LNCAP (cell line): ENCODE measurements around the gene POFUT2.

Experiments used
- CTCF ChIP-seq: fragments of 450-650 bp; IDR thresholded peaks from 2 replicates; pipeline ENCODE4 v1.5.1; 2017; ENCODE audit warnings: mild to moderate bottlenecking

POFUT2 gene

GRCh38 chr21:45318146-45318555 is 30.5 kb upstream of the POFUT2 start:
- TF ChIP-seq CTCF = no peak

GRCh38 chr21:45317398-45318145 is 29.9 kb upstream of the POFUT2 start:
- no peak for TF ChIP-seq CTCF

- TF ChIP-seq CTCF = no peak
Measured at GRCh38 chr21:45316871-45317397, 29.2 kb upstream of the POFUT2 start.

GRCh38 chr21:45313682-45314081 is 26.0 kb upstream of the POFUT2 start:
- no peak for TF ChIP-seq CTCF

- TF ChIP-seq CTCF = no peak
Measured at GRCh38 chr21:45313015-45313414, 25.3 kb upstream of the POFUT2 start.

- TF ChIP-seq CTCF = no peak
Measured at GRCh38 chr21:45312296-45312695, 24.6 kb upstream of the POFUT2 start.

- TF ChIP-seq CTCF = no peak
Measured at GRCh38 chr21:45310459-45310858, 22.8 kb upstream of the POFUT2 start.

GRCh38 chr21:45309987-45310381 is 22.3 kb upstream of the POFUT2 start:
- no peak for TF ChIP-seq CTCF
